B cell (primary cell): Measurements from ENCODE around the gene ZFYVE27. TPM values are rescaled to one million over a fixed set of nuclear protein-coding genes. Genes with fewer than 3 reads are reported as not detected.

Experiments used
- ATAC-seq: fragments of 200-7000 bp; cut with Tn5 transposase; one replicate; pipeline ENCODE4 v1.10.0; 2021; ENCODE audit warnings: low read depth, mild to moderate bottlenecking, moderate number of reproducible peaks, moderate library complexity
- CTCF ChIA-PET: fragments of 350-600 bp; sonication (Branson Sonifier 250); formaldehyde crosslinking; loops from one replicate; lab custom pipeline; 2021; ENCODE audit warnings: antibody characterized with exemption, inconsistent platforms; lab: Charles Lee
- POLR2A ChIA-PET: fragments of 350-600 bp; sonication (Branson Sonifier 250); formaldehyde crosslinking; loops from one replicate; lab custom pipeline; 2021; ENCODE audit warnings: antibody characterized with exemption; lab: Charles Lee
- DNase-seq: peaks from one replicate; pipeline ENCODE4 v3.0.0; 2013
- H2AFZ ChIP-seq: 2 replicates; pipeline ENCODE4 v1.6.1; 2012; ENCODE audit warnings: mild to moderate bottlenecking, low read depth, low read length; ENCODE audit not compliant: insufficient read depth, poor library complexity, severe bottlenecking
- H3K27ac ChIP-seq, 2 donors: 1 replicate in 1 of 2; 2 replicates in 1 of 2; pipeline ENCODE4 v1.5.1; 2012 to 2013; ENCODE audit warnings: low read length in 2 of 2, mild to moderate bottlenecking in 2 of 2, moderate library complexity in 1 of 2
- H3K27me3 ChIP-seq, 4 experiments: fragments of 200-600 bp in 1 of 4; sonication (generic) in 1 of 4; replicated peaks in 1 of 4; 1 replicate in 2 of 4; 2 replicates in 2 of 4; pipeline versions ENCODE4 v1.6.1 to v1.7.0; 2013 to 2016; ENCODE audit warnings: low read length in 3 of 4, mild to moderate bottlenecking in 2 of 4, mixed read lengths in 1 of 4, moderate library complexity in 1 of 4; ENCODE audit not compliant: insufficient read depth in 4 of 4, control insufficient read depth in 3 of 4; ENCODE audit errors: control extremely low read depth in 1 of 4
- H3K36me3 ChIP-seq, 2 experiments: replicated peaks in 1 of 2; 1 replicate in 1 of 2; 2 replicates in 1 of 2; pipeline versions ENCODE4 v1.6.1 to v1.7.1; 2013; ENCODE audit warnings: low read length in 1 of 2; ENCODE audit not compliant: insufficient read depth in 2 of 2, control insufficient read depth in 1 of 2; ENCODE audit errors: control extremely low read depth in 1 of 2, extremely low read depth in 1 of 2
- H3K4me1 ChIP-seq, 2 donors: fragments of 200-600 bp in 1 of 2; sonication (generic) in 1 of 2; 1 replicate in 1 of 2; 2 replicates in 1 of 2; pipeline versions ENCODE4 v1.5.1 to v1.6.1; 2013 to 2017; ENCODE audit warnings: low read length in 2 of 2; ENCODE audit not compliant: control insufficient read depth in 2 of 2, insufficient read depth in 2 of 2
- H3K4me2 ChIP-seq: replicated peaks from 2 replicates; pipeline ENCODE3; 2012; ENCODE audit warnings: mild to moderate bottlenecking, low read depth, low read length; ENCODE audit not compliant: poor library complexity, severe bottlenecking
- H3K4me3 ChIP-seq, 5 experiments: fragments of 200-600 bp in 1 of 5; sonication (generic) in 1 of 5; 1 replicate in 3 of 5; 2 replicates in 2 of 5; pipeline versions ENCODE4 v1.5.1 to v1.7.0; 2011 to 2016; ENCODE audit warnings: low read length in 4 of 5, mild to moderate bottlenecking in 4 of 5, low read depth in 2 of 5, control low read depth in 1 of 5, moderate library complexity in 1 of 5; ENCODE audit not compliant: insufficient read depth in 1 of 5; ENCODE audit errors: control extremely low read depth in 1 of 5, extremely low read depth in 1 of 5
- H3K79me2 ChIP-seq: fragments of 200-600 bp; sonication (generic); one replicate; pipeline ENCODE4 v1.6.0; 2016; ENCODE audit warnings: low read length; ENCODE audit not compliant: control insufficient read depth, insufficient read depth
- H3K9ac ChIP-seq: fragments of 200-600 bp; sonication (generic); 2 replicates; pipeline ENCODE4 v1.6.1; 2017; ENCODE audit warnings: mild to moderate bottlenecking, low read length, moderate library complexity
- H3K9me3 ChIP-seq, 3 donors: one replicate each; pipeline versions ENCODE4 v1.6.1 to v1.7.1; 2013; ENCODE audit warnings: low read length in 2 of 3; ENCODE audit not compliant: control insufficient read depth in 2 of 3, insufficient read depth in 1 of 3; ENCODE audit errors: control extremely low read depth in 1 of 3
- H4K20me1 ChIP-seq: 2 replicates; pipeline ENCODE4 v1.6.0; 2012; ENCODE audit warnings: mild to moderate bottlenecking, low read length; ENCODE audit not compliant: insufficient read depth, control insufficient read depth, poor library complexity, severe bottlenecking
- H3K27ac Mint-ChIP-seq: one replicate; pipeline ENCODE4 v1.8.0; 2021; ENCODE audit warnings: mixed read lengths
- H3K27me3 Mint-ChIP-seq: one replicate; pipeline ENCODE4 v1.8.0; 2021; ENCODE audit warnings: mixed read lengths
- H3K4me1 Mint-ChIP-seq: one replicate; pipeline ENCODE4 v1.8.0; 2021; ENCODE audit warnings: mixed read lengths
- H3K4me3 Mint-ChIP-seq: one replicate; pipeline ENCODE4 v1.8.0; 2021; ENCODE audit warnings: mixed read lengths
- H3K9me3 Mint-ChIP-seq: one replicate; pipeline ENCODE4 v1.8.0; 2022; ENCODE audit warnings: mixed read lengths; ENCODE audit not compliant: insufficient read depth
- CTCF ChIP-seq: fragments of 200-600 bp; IDR thresholded peaks from one replicate; pipeline ENCODE4 v1.8.0; 2022; ENCODE audit warnings: antibody characterized with exemption, mild to moderate bottlenecking
- EZH2 ChIP-seq: IDR thresholded peaks from 2 replicates; pipeline ENCODE4 v1.6.1; 2012; ENCODE audit warnings: borderline replicate concordance, low read depth, mild to moderate bottlenecking, moderate library complexity, low read length; ENCODE audit not compliant: insufficient read depth, poor library complexity, severe bottlenecking
- WGBS: methylation state at CpG from one replicate; pipeline ENCODE4 v1.1.5; 2013; ENCODE audit warnings: missing lambda C conversion rate; ENCODE audit not compliant: insufficient coverage; 5-methylcytosine and 5-hydroxymethylcytosine counted together
- intact Hi-C: fragments of 100-400 bp; cut with micrococcal nuclease; formaldehyde crosslinking; loops from one replicate; pipeline ENCODE4 v1.10.0; 2022
- polyA plus RNA-seq: library from polyadenylated mRNA; depleted of rRNA; stranded (reverse); fragments of >200 nt; gene quantifications from 2 replicates; pipeline ENCODE4 v1.2.3, GENCODE V29; 2012
- total RNA-seq, 2 donors: library from RNA; stranded (reverse); fragments of 120-200 nt in 1 of 2; gene quantifications; 1 replicate in 1 of 2; 2 replicates in 1 of 2; pipeline versions ENCODE4 v1.2.3 to v1.2.4, GENCODE V29; 2013 to 2022

ZFYVE27 gene
- total and polyA plus RNA-seq, 2 donors (not counting 1 experiment from before 2014, with no cell fraction given), result 50.4 to 79.7 TPM

DNA sequence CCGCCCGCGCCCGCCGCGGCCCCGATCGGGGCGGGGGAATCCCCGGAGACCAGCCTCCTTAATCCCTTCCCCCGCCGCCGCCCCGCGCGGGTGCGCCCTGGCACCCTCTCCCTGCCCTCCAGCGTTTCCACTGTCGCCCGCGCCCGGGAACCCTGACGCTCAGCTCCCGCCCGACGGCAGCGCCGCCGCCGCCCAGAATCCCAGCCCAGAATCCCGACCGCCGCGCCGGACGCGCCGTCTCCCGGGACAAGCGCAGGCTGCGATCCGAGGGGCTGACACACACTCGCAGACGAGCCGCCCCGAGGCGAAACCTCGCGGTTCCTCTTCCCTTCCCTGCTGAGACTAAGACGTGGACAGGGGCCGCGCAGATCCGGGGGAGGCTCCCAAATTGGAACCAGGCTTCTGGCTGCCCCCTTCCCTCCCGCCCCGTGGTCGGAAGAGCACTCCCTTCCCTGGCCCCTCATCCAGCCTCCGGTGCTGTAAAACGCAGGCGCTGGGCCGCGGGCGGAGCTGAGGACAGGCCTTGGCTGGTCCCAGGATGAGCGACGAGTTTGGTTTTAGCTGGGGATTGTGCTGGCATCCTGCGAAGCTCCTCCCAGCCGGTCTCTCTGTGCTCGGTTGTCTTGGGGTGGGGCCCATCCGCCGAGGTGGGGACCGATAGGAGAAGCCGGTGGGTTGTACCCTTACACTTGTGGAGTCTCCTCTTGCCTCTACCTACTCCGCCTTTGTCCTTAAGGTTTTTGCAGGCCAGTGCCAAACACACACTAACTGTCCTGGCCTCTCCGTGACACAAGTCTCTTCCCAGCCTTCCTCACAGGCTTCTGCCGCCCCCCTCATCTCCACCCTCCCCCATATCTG, 22.3 kb upstream of the ZFYVE27 start:
- H3K4me3 ChIP-seq, result peak overlapping the region in 4 of 5 experiments; percentile 45 to 67 (median 60)
- Mint-ChIP-seq H3K4me1 (peaks cover 20% of the 10 kb centered on the region), H3K27ac (peak overlapping the region; percentile 50), H3K4me3 (peak overlapping the region; percentile 100), H3K9me3 (no peaks in the 10 kb centered on the region), H3K27me3 (peaks cover 21% of the 10 kb centered on the region)
- POLR2A ChIA-PET, result interaction anchor here (0.6 to 1.0 kb wide), 2 partner anchors 28 to 36 kb away, joined by 3 read pairs; partner anchors contain the start of gene AVPI1
- H3K9ac ChIP-seq, result peak overlapping the region; percentile 73
- no peaks in the 10 kb centered on the region for H3K79me2 ChIP-seq
- WGBS, result 5% methylated on average over 74 of the region's 74 CpGs
- H3K27ac ChIP-seq, result no peak overlapping the region
- DNase-seq (no peak), ATAC-seq (peak; percentile 56)
- TF ChIP-seq CTCF (no peak), EZH2 (no peak)
- H2AFZ ChIP-seq, result peak overlapping the region; percentile 89
- peaks cover 12 to 18% of the 10 kb centered on the region in 2 donors for H3K4me1 ChIP-seq
- H3K36me3 ChIP-seq, result no peaks in the 10 kb centered on the region
- intact Hi-C loops, result loop anchor here (1.0 kb wide), 2 partner anchors 17 to 27 kb away; partner anchors contain the start of gene AVPI1
- H3K9me3 ChIP-seq, result no peaks in the 10 kb centered on the region
- no peaks in the 10 kb centered on the region for H4K20me1 ChIP-seq
- CTCF ChIA-PET, result interaction anchor here (0.9 to 2.4 kb wide), 9 partner anchors 9 to 49 kb away, joined by 3 to 9 read pairs (median 5); partner anchors contain the start of gene ZFYVE27
- peaks cover 0 to 30% (median 11%) of the 10 kb centered on the region in 4 experiments for H3K27me3 ChIP-seq
- H3K4me2 ChIP-seq, result peak overlapping the region; percentile 95
